SK-N-SH treated with all-trans-retinoic acid at 6 μM for 48 hours (cell line): ENCODE results near the gene TTYH3.

Source experiments
- PATZ1 ChIP-seq: fragments of 250-450 bp; sonication (Bioruptor Pico); IDR thresholded peaks from 2 replicates; pipeline ENCODE4 v1.8.0; 2020; ENCODE audit warnings: mild to moderate bottlenecking, moderate library complexity, borderline replicate concordance
- SNAI2 ChIP-seq: fragments of 250-450 bp; sonication (Bioruptor Pico); IDR thresholded peaks from 2 replicates; pipeline ENCODE4 v1.5.0; 2020; ENCODE audit warnings: mild to moderate bottlenecking, moderate library complexity
- ZNF565 ChIP-seq: fragments of 450-650 bp; formaldehyde crosslinking; conservative IDR thresholded peaks from 2 replicates; pipeline ENCODE4 v1.5.0; 2020; ENCODE audit warnings: low read depth, mild to moderate bottlenecking, moderate library complexity
- ZNF70 ChIP-seq: fragments of 450-650 bp; formaldehyde crosslinking; IDR thresholded peaks from 2 replicates; pipeline ENCODE4 v1.5.0; 2020; ENCODE audit warnings: mild to moderate bottlenecking, moderate library complexity
- TF ChIP-seq, protein P1 (sequence below): fragments of 250-450 bp; sonication (Bioruptor Pico); IDR thresholded peaks from 2 replicates; pipeline ENCODE4 v1.8.0; 2021; ENCODE audit warnings: low read depth, mild to moderate bottlenecking, moderate library complexity, borderline replicate concordance

GRCh38 chr7:2637066-2637471, 5.3 kb downstream of the TTYH3 start:
- TF ChIP-seq SNAI2, result no peak
- no peak for TF ChIP-seq ZNF565
- no peak for TF ChIP-seq PATZ1 (CRISPR knock-in tag)
- TF ChIP-seq, protein P1, sequence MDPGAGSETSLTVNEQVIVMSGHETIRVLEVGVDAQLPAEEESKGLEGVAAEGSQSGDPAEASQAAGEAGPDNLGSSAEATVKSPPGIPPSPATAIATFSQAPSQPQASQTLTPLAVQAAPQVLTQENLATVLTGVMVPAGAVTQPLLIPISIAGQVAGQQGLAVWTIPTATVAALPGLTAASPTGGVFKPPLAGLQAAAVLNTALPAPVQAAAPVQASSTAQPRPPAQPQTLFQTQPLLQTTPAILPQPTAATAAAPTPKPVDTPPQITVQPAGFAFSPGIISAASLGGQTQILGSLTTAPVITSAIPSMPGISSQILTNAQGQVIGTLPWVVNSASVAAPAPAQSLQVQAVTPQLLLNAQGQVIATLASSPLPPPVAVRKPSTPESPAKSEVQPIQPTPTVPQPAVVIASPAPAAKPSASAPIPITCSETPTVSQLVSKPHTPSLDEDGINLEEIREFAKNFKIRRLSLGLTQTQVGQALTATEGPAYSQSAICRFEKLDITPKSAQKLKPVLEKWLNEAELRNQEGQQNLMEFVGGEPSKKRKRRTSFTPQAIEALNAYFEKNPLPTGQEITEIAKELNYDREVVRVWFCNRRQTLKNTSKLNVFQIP (CRISPR knock-in tag), result no peak
- no peak for TF ChIP-seq ZNF70 (CRISPR knock-in tag)
